GM18858 (cell line): ENCODE measurements around the gene RASGRP3.

Experiments
- ATAC-seq: cut with Tn5 transposase; IDR thresholded peaks from one replicate; pipeline ENCODE4 v1.9.1; 2021; ENCODE audit not compliant: unreplicated experiment

RASGRP3 gene

DNA sequence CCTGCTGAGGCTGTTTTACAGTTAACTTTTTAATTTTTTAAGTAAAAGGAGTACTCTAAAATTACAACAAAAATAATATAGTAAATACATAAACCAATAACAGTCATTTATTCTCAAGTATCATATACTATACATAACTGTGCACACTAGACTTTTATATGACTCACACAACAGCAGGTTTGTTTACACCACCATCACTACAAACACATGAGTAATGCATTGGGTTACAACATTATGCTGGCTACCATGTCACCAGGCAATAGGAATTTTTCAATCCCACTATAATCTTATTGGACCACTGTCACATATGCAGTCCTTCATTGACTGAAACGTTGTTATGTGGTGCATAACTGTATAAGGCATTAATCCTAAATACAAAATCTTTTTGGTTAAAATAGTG, 42.5 kb downstream of the RASGRP3 start:
- no peak for ATAC-seq

DNA sequence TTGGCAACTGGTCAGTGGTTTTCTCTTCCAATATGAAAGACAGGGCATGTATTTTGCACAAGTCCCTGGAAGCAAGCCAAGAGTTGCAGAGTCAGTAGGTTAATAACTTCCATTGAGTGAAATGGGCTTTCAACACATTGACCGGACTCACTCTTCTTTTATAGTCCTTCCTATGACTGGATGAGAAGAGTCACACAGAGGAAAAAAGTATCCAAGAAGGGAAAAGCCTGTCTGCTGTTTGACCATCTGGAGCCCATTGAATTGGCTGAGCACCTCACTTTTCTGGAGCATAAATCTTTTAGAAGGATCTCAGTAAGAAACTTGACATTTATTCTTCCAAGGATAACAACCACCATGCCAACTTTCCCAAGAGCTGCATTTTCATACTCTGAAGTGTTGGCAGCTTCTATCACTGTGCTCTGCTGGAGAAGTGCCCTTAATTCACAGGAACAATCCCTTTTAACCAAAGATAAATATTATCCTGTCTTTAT, 45.4 kb downstream of the RASGRP3 start:
- no peak for ATAC-seq

DNA sequence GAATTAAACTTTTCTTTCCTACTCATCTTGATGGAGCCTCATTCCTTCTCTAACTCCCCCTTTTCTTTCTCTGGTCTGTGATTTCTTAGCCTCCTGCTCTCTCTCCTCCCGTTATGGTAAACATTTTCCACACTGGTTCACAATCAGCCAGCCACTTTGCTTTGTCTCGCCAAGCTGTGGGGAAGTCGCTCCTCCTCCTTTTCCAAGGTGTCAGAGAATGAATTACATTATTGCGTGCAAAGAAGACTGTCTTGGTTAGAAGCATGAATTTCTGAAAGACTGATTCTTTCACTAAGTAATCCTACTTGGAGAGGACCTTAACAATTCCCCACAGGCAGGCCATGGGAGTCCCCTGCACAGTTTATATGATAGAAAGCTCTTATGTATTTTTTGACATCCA, 46.1 kb downstream of the RASGRP3 start:
- no peak for ATAC-seq

DNA sequence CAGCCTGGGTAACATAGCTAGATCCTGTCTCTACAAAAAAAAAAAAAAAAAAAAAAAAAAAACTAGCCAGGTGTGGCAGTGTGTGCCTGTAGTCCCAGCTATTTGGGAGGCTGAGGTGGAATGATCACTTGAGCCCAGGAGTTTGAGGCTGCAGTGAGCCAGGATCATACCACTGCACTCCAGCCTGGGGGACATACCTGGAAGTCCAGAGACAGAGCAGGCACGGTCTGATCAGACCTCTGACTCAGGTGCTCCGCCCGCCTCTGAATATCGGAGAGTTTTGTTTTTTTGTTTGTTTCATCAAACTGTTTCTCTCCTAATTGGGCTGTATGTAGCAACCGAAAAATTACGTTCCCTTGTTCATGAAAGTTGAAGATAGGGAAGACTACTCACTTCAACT, 49.2 kb downstream of the RASGRP3 start:
- ATAC-seq = no peak

DNA sequence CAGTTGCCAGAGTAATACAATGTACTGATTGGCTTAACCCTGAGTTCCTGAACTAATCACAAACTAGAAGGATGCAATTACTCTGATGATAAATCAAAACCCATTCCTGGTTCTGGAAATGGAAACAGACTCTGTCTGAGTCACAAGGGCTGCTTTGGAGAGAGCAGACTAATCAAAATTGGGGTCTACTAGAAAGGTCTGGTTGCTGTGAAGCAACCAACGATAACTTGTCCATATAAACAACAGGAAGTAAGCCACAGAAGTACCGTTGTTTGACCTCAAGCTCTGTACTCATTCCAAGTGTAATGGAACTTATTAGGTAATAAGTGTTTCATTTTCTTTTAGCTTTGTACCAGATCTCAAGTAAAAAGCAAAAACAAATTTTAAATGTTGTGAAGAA, 49.7 kb downstream of the RASGRP3 start:
- ATAC-seq = no peak

DNA sequence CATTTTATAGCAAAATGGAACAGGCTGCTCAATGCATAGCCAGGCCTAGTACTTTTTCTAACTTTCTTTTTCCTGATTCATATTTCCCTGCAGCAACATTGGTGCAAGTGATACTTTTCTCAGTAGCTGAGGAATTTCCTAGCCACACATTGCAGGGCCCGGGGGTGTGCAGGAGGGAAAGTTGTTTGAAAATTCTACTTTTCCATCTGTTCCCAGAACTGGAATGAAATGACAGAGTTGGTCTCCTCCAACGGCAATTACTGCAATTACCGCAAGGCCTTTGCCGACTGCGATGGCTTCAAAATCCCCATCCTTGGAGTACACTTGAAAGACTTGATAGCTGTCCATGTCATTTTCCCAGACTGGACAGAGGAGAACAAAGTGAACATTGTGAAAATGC, 50.5 kb downstream of the RASGRP3 start:
- no peak for ATAC-seq

DNA sequence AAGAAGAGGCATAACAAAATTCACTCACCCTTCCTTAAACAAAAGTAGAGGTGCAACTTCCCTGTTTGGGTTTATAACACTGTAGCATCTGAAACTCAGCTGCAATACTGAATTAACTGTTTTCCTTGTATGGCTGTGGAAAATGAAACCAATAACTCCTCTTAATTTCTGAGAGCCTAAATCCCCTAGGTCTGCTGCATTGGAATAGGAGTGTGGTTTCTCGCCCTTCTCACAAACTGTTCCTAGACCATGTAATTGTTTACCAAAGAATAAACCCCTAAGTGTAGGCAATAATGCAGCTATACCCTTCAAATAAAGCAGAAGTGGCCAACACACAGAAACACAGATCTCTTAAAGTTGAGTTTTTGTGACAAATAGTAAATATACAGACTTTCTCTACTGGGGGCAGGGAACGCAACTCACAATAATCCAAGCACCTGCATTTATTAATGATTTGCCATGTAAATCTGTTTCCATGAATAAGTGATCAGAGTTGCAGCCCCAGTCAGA, 52.0 kb downstream of the RASGRP3 start:
- ATAC-seq = no peak

DNA sequence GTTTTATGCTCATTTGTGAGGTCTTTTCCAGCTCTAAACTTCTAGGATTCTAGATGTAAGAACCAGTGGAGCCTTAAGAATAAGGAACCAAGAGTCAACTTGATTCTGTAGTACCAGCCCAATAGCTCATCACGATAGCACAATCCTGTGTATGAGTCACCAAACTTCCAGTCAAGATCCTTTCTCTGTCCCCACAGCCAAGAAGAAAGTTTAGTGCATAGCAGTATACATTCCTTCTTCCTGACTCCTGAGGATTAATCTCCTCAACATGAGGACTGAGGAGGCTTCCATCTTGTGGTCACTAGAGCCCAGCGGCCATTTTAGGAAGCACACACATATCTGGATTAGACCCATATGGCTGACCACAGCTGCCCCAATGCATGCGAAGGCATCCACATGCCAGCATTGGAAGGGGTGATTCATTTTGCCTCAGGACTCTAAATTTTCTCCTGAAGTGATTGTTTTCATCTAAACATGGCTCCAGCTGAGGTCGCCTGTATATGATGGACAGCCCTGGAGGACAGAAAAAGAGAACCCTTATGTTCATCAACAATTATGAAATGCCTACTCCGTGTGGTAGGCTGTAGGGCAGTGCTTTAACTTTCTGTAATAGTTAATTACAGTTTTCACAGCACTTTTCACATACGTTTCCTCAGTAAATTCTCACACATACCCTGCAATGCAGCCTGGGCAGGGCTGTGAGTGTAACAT, 53.5 kb downstream of the RASGRP3 start:
- peak; percentile 17 for ATAC-seq

DNA sequence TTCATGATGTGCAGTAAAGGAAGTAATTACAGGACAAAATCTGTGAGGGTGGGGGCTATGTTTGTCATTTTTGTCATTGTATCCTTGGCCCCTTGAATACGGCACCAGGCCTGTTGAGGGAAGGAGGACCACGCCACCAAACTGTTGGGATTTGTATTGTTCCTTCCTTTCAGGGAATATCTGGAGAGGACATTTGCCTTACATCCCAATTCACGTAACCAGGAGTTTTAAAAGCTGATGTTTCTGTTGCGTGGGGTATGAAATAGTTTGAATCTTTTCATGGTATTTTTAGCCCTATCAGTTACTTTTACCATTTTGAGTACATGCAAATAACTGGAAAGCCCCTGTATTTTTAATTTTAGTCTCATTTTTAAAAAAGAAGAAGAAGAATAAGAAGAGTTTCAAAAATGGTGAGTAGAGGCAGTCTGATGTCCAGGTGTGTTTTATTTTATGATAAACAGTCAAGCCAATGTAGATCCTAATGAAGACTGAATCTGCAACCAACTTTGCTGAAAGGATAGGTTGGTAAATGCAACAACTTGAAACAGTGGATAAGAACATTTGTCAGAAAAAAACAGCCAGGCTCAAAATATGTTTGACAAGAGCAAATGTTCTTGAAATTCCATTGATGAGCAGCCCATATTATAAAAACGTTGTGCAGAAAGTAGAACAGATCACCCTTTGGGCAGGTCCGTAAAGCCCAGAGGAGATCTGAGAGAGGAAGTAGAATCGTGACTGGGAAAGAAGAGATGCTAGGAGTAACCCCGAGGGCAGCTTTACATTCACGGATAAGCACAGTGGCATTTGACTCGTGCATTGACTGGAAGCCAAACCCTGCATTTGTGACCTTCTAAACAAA, 54.5 kb downstream of the RASGRP3 start:
- peak; percentile 34 for ATAC-seq

DNA sequence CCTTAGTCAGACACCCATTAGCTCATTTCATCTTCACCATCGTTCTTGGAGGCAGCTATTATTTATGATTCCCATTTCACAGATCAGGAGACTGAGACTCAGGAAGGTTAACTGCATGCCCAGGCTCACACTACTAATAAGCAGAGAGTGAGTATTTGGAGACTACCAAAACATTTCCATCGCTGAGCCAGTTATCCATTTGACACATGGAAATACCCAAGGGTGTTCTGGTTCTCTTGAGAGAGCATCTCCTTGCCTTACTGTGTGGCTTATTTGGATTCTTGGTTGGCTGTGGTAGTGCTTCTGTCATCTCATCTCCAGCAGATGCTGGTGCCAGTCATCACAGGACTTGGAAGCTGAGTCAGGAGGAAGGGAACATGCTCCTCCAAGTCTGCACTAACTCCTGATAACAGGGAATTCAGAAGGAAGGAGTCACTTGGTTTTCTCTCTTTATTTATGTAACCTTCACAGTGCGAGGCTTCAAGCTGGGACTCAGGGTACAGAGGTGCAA, 55.2 kb downstream of the RASGRP3 start:
- no peak for ATAC-seq

DNA sequence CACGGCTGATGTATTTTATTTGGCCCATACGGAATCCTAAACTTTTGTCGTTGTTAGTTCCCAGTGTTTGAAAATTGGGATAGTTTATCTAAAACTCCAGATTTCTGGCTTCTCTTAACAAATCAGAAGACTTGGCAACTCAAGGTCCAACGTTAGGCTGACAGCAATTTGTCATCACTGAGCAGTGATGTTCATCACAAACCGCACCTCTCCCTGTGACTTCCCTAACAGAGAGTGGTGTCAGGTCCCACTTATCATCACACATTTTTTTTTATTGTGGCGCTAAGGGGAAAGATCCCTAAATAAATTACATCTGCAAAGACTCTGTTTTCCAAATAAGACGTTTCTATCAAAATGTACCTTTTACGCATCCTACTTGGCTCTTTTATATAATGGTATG, 55.7 kb downstream of the RASGRP3 start:
- ATAC-seq = no peak

DNA sequence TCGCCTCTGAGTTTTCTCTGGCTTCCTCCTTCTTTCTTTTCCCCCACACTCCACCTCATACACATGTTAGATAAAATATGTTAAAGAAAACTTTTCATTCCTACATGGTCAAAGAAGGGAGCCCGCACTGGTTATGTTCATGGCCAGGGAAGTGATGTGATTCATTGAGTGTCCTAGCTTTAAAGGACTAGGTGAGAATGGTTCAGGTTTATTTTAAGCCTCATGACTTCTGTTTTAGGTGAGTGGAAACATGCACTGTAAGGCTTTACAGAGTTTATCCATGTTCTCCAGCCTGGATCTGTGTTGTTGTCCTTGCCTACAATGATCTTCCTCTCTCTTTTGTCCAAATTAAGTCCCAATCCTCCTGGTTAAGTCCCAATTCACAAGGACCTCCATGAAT, 56.5 kb downstream of the RASGRP3 start:
- no peak for ATAC-seq

DNA sequence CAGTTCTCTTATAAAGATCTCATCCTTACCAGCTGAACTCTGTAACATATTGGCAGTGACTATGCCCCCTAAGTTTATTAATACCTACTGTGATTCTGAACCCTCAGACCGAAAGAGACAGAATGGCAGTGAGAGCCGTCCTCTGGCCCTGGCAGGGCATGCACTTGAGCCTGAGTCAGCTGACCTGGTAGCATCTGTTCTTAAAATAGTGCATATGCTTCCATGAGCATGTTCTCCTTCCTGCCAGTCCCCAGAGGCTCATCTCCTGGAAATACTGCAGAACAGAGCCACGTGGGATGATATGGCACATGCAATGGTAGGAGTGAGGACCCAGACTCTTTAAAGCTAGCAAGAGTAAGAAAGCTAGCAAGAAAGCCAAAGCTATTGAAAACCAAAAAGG, 59.0 kb downstream of the RASGRP3 start:
- ATAC-seq = no peak

DNA sequence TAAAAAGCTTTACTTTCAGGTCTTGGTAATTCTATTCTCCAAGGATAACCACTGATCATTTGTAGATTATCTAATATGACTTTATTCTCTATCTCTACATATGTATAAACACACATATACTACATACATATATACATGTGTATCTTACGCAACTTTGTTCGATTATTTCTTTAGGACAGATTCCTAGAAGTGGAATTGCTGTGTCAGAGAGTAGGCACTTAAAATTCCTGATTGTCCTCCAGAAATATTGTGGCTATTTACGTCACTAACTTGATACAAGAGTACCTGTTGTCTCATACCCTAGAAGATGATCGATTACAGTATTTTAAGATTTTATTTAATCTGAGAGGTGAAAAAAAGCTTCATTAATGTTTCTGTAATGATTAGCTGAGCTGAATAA, 64.8 kb downstream of the RASGRP3 start:
- ATAC-seq = no peak

DNA sequence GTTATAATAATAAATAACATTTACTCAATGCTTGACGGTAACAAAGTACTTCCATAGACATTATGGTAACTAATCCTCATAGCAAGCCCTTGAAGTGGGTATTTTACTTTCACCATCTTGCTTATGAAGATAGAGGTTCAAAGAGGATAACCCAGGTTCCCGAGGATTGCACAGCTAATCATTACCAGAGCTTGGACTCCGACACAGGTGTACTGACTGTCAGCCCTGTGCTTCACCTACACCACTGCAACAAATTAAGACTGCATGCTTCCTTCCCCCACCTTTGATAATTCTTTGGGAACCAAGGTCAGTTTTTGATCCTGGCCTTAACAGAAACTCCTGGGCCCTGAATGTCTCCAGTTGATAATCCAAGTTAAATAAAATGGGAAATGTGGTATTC, 73.8 kb downstream of the RASGRP3 start:
- no peak for ATAC-seq

DNA sequence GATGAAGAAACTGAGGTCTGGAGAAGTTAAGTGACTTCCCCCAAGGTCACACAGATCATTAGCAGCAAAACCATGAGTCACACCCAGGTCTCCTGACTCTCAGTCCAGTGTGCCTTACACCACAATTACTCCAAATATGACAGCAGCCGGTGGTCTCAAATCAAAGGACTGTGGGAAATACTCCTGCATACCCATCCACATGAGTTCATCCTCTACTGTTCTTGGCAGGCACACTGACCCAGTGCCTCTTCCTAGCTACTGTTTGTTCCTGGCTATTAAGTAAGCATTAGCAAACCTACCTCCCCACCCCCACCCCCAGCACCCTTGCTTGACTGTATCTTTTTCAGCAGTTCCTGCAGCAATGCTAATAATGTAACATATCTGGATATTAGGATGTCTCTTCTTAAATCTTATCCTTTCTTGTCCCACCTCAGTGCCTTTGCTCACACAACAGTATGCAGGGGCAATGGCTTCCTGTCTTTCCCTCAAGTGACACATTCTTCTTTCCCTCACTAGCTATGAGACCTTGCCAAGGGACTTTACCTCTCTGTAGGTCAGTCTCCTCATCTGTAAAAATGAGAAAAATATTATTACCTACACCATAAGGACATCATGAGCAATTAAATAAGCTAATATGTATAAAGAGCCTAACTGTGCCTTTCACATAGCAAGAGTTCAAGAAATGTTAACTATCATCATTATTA, 76.5 kb downstream of the RASGRP3 start:
- ATAC-seq = no peak

DNA sequence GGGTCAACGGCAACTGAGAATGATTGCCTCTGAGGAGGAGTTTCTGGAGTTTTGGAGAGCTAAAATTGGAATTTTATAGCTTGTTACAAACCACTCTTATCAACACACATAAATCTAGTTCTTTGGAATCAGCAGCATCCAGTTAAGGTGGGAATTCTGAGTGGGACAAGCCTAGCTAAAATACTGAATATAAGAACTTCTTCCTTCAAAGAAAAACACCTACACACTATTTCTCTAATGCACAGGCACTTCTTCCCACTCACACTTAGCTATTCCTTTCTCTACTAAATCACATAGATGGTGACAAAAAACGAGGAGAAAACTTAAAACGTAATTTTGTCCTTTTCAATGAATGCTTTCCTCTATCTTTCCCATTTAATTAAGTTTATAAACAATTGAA, 79.2 kb downstream of the RASGRP3 start:
- no peak for ATAC-seq

DNA sequence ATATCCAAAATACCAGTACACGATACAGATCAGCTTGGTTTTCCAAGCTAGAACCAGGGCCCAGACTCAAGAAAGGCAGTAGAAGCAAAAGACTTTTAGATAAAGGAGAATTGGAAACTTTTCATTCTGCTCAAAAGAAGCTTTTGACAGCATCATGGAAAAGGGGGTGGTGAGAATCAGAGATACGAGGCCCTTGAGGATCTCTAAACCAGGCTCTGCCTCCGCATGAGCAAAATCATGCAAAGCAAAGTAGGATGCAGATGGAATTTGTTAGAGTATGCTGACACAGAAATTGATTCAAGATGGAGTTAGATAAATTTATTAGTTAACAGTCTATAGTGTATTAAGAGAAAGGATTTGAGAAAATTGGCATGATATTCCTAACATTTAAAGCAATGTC, 82.9 kb downstream of the RASGRP3 start:
- ATAC-seq = no peak

DNA sequence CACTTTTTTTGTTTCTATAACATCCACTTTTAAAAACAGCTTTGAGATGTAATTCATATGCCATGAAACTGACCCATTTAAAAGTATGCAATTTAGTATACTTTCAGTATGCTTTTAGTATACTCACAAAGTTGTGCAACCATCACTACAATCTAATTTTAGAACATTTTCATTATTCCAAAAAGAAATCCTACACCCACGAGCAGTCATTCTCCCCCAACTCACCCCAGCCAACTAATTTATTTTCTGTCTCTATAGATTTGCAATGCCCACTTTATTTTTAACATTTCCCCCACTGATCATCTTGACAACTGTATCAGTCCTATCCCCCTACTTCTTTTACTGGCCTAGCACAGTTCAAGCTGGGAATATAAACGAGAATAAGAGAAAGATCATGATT, 83.6 kb downstream of the RASGRP3 start:
- no peak for ATAC-seq

DNA sequence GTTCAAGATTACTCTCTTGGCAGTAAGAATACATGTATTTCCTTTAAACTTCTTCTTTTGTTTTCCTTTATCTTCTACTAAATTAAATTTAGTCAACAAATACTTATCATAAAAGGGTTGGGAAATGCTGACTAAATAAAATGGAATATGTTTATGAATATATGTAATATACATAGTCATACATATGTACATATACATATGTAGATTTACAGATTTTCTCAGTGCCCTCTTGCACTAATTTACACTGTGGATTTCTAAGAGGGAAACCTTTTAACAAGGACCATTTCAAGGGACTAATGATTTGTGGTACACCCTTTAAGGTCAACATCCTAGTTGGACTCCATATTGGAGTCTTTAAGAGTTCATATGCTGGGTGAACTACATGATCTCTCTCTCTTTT, 85.4 kb downstream of the RASGRP3 start:
- ATAC-seq = no peak

DNA sequence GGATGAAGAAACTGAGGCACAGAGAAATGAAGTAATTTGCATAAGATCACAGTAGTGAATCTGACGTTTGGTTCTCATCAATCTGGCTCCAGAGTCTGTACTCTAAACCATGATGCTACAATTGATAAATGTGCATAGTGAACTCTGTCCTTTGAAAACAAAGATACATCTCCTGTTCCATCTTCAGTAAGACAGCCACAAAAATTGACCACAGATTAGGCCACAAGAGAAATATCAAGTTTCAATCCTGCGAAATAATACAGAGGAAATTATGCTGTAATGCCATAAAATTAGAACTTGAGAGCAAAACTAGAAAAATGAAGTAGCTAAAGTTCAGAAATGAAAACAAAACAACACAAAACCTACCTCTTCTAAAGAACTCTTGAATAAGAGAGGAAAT, 94.2 kb downstream of the RASGRP3 start:
- ATAC-seq = no peak
